Activated naive CD8-positive, alpha-beta T cell (primary cell): ENCODE data around the gene TMEM255B.
"Not testable (repeated sequence)": the region's sequence is repeated elsewhere in the genome, so short reads cannot be mapped to it uniquely, and the experiment has no call there.

Experiments used
- H3K27ac Mint-ChIP-seq: one replicate; pipeline ENCODE4 v1.8.0; 2021; ENCODE audit warnings: mixed read lengths
- H3K27me3 Mint-ChIP-seq: one replicate; pipeline ENCODE4 v1.8.0; 2021; ENCODE audit warnings: mixed read lengths
- H3K36me3 Mint-ChIP-seq: one replicate; pipeline ENCODE4 v1.8.0; 2021; ENCODE audit warnings: mixed read lengths
- H3K4me1 Mint-ChIP-seq: one replicate; pipeline ENCODE4 v1.8.0; 2021; ENCODE audit warnings: low read depth, mixed read lengths
- H3K4me3 Mint-ChIP-seq: one replicate; pipeline ENCODE4 v1.8.0; 2021; ENCODE audit warnings: mild to moderate bottlenecking, mixed read lengths
- H3K9me3 Mint-ChIP-seq: one replicate; pipeline ENCODE4 v1.8.0; 2021; ENCODE audit warnings: low read depth, mixed read lengths

Gene TMEM255B

DNA sequence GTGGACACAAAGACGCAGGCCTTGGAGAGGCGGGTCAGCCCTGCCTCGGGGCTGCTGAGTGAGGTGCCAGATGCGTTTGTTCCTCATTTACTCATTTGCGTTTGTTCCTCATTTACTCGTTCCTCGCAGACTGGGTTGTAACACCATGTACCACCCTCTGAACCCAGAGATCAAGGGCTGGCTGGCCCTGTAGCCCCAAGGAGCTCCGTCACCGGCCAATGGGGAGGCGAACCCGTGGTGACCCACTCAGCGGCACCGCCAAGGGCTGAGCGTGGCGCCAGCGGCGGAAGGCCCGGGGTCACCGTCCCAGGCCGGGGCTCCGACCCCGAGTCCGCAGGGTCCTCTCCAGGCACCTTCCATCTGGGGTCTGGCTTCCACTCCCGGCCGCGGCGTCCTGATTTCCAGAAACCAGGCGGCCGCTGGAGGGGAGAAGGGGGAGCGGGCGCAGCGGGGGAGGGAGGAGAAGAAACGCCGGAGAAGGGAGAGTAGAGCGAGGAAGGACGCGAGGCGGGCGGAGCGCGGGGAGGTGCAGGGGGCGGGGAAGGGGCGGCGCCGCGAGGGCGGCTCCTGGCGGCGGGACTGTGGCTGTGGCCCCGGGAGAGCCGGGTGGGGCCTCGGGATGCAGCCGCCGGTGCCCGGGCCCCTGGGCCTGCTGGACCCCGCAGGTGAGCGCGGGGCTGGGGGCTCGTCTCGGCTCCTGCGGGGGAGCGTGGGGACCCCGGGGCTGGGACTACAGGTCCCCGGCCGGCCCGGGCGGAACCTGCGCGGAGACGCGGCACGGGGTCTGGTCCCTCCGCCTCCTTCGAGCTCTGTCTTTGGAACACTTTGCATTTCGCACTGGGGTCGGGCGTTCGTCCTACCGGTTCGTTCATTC is at the start of gene TMEM255B:
Gene TMEM255B, plus strand, starts transcription at position 576 of the 874 bp plus-strand sequence. Its CDS starts 44 bp downstream, at position 620.
- H3K9me3 Mint-ChIP-seq = no peaks in the 10 kb centered on the region
- peaks cover 15% of the 10 kb centered on the region for H3K4me1 Mint-ChIP-seq
- H3K36me3 Mint-ChIP-seq = peaks cover 2% of the 10 kb centered on the region
- peak within 1 kb of the TSS; percentile 87 for H3K4me3 Mint-ChIP-seq
- H3K27ac Mint-ChIP-seq = no peak within 1 kb of the TSS
- H3K27me3 Mint-ChIP-seq = peaks cover 40% of the 10 kb centered on the region

DNA sequence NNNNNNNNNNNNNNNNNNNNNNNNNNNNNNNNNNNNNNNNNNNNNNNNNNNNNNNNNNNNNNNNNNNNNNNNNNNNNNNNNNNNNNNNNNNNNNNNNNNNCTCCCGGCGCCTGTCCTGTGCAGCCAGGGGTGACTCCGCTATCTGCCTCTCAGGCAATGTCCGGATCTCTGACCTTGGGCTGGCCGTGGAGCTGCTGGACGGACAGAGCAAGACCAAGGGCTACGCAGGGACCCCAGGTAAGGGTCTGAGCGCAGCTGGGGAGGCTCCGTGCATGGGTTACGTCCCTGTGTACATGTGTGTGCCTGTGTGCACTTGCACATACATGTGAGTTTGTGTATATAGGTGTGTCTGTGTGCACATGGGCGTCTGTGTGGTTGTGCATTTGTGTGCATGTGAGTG is 36.1 kb upstream of the TMEM255B start:
- no peaks in the 10 kb centered on the region for H3K27me3 Mint-ChIP-seq
- peaks cover 9% of the 10 kb centered on the region for H3K4me1 Mint-ChIP-seq
- no peaks in the 10 kb centered on the region for H3K9me3 Mint-ChIP-seq
- H3K4me3 Mint-ChIP-seq = no peak overlapping the region
- no peak overlapping the region for H3K27ac Mint-ChIP-seq
- H3K36me3 Mint-ChIP-seq = no peaks in the 10 kb centered on the region

DNA sequence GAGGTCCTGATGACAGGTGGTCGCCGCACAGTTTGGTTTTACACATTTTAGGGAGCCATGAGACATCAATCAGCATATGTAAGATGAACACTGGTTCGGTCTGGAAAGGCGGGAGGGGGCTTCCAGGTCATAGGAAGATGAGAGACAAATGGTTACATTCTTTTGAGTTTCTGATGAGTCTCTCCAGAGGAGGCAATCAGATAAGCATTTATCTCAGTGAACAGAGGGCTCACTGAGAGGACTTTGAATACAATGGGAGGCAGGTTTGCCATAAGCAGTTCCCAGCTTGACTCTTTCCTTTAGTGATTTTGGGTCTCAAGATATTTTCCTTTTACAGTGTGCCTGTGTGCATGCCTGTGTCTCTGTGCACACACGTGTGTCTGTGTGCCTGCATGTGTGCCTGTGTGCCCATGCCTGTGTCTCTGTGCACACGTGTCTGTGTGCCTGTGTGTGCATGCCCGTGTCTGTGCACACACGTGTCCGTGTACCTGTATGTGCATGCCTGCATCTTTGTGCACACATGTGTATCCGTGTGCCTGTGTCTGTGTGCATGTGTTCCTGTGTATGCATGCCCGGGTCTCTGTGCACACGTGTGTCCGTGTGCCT is 35.5 kb upstream of the TMEM255B start:
- no peak overlapping the region for H3K27ac Mint-ChIP-seq
- no peaks in the 10 kb centered on the region for H3K36me3 Mint-ChIP-seq
- no peak overlapping the region for H3K4me3 Mint-ChIP-seq
- H3K9me3 Mint-ChIP-seq = no peaks in the 10 kb centered on the region
- H3K4me1 Mint-ChIP-seq = peaks cover 9% of the 10 kb centered on the region
- peaks cover 1% of the 10 kb centered on the region for H3K27me3 Mint-ChIP-seq

DNA sequence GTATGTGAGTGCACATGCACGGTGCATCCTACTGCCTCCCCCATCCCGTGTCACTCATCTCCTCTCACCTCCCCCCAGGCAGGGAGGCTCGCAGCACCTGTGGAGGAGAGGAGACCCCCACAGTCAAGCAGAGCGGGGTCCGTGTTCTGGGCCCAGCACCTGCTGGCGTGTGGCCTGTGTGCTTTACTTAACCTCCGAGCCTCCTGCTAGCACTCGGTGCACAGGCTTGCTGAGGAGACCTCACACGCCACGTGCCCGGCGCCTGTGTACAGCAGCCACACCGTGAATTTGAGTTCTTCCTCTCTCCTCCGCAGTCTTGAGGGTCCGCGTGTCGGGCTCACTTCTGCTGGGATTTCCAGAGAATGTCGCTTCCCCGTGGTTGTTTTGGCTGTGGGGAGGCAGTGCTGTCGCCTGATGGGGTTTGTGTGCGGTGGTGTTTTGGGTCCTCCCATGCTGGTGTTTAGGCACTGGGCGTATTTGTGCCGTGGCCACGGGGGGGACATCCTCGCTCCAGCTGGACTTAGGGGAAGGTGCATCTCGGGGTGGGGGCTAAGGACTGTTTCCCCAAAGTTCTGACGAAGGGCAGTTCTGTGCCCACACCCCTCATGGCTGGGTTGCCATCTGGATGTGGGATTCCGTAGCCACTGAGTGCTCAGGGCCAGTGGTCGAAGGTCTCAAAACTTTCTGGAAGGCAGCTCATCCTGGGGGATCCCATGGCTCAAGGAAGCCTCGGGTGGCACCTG is 34.8 kb upstream of the TMEM255B start:
- no peaks in the 10 kb centered on the region for H3K9me3 Mint-ChIP-seq

DNA sequence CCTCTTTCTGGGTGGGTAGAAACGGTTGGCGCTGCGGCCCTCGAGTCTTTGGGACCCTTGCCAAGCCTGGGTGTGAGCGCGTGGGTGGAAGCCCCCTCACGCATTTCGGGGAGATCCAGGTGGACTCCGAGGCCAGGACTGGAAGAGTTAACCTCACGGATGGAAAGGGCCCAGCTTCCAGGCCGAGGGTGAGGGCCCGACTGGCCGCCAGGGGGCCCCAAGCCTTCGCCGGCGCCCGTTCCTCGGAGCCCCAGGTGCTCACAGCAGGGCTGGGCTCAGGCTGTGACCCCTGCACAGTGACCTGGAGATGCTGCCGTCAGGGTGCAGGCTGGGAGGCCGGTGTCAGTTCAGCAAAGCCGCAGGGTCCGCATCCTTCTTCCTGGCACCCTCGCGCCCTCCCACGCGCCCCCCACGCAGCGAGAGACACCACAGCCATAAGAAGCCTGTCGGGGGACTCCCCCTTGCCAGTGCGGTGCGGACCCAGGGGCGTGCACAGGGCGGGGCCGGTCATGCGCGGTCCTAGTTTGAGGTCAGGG is 34.2 kb upstream of the TMEM255B start:
- Mint-ChIP-seq H3K4me1 (peaks cover 9% of the 10 kb centered on the region), H3K4me3 (peak overlapping the region; percentile 71), H3K36me3 (no peaks in the 10 kb centered on the region), H3K27ac (peak overlapping the region; percentile 76), H3K27me3 (peaks cover 8% of the 10 kb centered on the region), H3K9me3 (no peaks in the 10 kb centered on the region)

More for the DNA sequence above, 34.8 kb upstream of the TMEM255B start:
- Mint-ChIP-seq H3K27ac (no peak overlapping the region), H3K4me1 (peaks cover 9% of the 10 kb centered on the region), H3K4me3 (peak overlapping the region; percentile 71), H3K36me3 (no peaks in the 10 kb centered on the region), H3K27me3 (peaks cover 6% of the 10 kb centered on the region)

DNA sequence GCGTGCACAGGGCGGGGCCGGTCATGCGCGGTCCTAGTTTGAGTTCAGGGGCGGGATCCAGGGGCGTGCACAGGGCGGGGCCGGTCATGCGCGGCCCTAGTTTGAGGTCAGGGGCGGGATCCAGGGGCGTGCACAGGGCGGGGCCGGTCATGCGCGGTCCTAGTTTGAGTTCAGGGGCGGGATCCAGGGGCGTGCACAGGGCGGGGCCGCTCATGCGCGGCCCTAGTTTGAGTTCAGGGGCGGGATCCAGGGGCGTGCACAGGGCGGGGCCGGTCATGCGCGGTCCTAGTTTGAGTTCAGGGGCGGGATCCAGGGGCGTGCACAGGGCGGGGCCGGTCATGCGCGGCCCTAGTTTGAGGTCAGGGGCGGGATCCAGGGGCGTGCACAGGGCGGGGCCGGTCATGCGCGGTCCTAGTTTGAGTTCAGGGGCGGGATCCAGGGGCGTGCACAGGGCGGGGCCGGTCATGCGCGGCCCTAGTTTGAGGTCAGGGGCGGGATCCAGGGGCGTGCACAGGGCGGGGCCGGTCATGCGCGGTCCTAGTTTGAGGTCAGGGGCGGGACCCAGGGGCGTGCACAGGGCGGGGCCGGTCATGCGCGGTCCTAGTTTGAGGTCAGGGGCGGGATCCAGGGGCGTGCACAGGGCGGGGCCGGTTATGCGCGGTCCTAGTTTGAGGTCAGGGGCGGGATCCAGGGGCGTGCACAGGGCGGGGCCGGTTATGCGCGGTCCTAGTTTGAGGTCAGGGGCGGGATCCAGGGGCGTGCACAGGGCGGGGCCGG is 33.5 kb upstream of the TMEM255B start:
- not testable (repeated sequence) for H3K4me1 Mint-ChIP-seq, H3K9me3 Mint-ChIP-seq, H3K4me3 Mint-ChIP-seq, H3K27ac Mint-ChIP-seq, H3K36me3 Mint-ChIP-seq
- H3K27me3 Mint-ChIP-seq = peaks cover 10% of the 10 kb centered on the region

DNA sequence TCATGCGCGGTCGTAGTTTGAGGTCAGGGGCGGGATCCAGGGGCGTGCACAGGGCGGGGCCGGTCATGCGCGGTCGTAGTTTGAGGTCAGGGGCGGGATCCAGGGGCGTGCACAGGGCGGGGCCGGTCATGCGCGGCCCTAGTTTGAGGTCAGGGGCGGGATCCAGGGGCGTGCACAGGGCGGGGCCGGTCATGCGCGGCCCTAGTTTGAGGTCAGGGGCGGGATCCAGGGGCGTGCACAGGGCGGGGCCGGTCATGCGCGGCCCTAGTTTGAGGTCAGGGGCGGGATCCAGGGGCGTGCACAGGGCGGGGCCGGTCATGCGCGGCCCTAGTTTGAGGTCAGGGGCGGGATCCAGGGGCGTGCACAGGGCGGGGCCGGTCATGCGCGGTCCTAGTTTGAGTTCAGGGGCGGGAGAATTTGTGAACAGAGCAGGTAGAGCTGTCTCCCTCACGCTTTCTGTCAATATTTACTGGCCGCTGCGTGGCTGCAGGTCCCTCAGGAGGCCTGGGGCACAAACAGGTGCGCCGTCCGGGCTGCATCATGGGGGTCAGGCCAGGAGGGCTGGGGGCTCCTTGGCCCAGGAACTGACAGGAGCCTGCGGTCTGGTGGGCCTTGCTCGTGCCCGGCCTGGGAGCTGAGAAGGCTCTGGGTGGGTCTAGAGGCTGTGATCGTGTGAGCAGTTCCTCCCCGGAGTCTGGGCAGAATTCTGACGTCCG is 32.8 kb upstream of the TMEM255B start:
- Mint-ChIP-seq H3K4me3 (peak overlapping the region; percentile 27), H3K27me3 (peaks cover 13% of the 10 kb centered on the region)
- H3K36me3 Mint-ChIP-seq, H3K9me3 Mint-ChIP-seq, H3K4me1 Mint-ChIP-seq, H3K27ac Mint-ChIP-seq: not testable (repeated sequence)

DNA sequence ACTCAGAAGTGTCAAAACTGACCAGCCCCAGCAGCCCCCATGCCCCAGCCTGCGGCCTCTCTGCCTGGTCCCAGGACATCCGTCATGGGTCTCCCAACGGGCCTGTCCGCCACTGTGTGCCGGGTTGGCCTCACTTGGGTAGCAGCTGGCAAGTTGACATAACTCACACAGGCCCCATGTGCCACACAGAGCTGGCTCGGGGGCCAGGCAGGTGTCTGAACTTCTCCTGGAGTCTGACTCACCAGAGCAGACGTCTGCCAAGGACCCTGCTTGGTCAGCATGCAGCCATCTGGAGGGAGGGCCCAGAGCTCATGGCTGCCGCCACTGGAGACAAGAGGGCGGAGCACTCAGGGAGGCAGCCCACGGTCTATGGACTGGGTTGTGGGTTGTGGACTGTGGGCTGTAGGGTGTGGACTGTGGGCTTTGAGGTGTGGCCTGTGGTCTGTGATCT is 32.0 kb upstream of the TMEM255B start:
- no peak overlapping the region for H3K4me3 Mint-ChIP-seq
- no peaks in the 10 kb centered on the region for H3K9me3 Mint-ChIP-seq
- H3K27me3 Mint-ChIP-seq = peaks cover 13% of the 10 kb centered on the region
- H3K36me3 Mint-ChIP-seq = no peaks in the 10 kb centered on the region
- H3K4me1 Mint-ChIP-seq = peaks cover 9% of the 10 kb centered on the region
- H3K27ac Mint-ChIP-seq = no peak overlapping the region

DNA sequence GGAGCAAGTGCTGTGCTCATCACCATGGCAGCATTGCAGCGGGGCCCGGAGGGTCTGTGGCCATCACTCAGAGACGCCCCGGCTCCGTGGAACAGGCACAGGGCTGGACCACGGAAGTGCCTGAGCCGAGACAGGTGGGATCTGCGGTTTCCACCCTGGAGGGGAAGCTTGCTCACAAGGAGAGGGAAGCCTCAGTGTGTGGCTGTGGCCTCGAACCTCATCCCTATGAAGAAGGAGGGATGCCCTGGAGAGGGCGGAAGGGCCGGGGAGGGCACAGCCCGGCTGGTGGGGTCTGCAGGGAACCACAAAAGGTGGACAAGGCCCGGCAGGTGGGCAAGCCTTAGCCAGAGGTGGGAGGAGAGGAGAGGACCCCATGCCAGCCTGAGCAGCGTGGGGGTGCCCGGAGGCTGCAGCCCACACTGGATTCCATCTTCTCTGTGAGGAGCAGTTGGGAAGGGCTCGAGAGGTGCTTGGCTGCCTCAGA is 30.4 kb upstream of the TMEM255B start:
- Mint-ChIP-seq H3K36me3 (no peaks in the 10 kb centered on the region), H3K4me3 (no peak overlapping the region), H3K27ac (no peak overlapping the region), H3K27me3 (peaks cover 13% of the 10 kb centered on the region), H3K4me1 (peaks cover 6% of the 10 kb centered on the region), H3K9me3 (no peaks in the 10 kb centered on the region)

DNA sequence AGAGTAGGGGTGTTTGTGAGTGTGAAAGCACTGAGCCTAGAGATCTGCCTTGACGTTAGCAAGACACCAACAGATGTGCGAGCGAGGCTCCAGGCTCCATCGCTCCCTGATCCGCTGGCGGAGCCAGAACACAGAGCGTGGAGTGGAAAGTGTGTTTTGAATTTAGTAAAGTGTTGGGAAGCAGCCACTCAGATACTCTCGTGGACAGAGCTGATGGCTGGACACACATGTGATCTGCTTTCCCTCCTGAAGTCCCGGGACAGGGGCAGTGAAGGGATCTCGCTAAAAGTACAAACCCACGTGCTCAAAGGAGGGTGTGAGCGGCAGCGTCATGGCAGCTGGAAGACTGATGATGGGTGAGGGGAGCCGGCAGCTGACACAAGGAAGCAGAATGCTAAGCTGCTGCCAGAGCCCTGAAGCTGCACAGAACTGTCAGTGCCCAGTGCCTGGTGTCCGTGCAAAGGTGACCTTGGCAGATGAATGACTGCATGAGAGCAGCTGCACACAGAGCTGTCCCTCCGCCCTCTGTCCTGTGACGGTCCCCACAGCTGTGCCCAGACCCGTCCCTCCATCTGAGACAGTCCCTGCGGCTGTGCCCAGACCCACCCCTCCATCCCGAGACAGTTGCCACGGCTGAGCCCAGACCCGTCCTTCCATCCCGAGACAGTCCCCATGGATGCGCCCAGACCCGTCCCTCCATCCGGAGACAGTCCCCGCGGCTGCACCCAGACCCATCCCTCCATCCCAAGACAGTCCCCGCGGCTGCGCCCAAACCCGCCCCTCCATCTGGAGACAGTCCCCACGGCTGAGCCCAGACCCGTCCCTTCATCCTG is 29.6 kb upstream of the TMEM255B start:
- Mint-ChIP-seq H3K36me3 (no peaks in the 10 kb centered on the region), H3K4me3 (no peak overlapping the region), H3K27ac (no peak overlapping the region), H3K9me3 (no peaks in the 10 kb centered on the region), H3K4me1 (peaks cover 3% of the 10 kb centered on the region), H3K27me3 (peaks cover 13% of the 10 kb centered on the region)

DNA sequence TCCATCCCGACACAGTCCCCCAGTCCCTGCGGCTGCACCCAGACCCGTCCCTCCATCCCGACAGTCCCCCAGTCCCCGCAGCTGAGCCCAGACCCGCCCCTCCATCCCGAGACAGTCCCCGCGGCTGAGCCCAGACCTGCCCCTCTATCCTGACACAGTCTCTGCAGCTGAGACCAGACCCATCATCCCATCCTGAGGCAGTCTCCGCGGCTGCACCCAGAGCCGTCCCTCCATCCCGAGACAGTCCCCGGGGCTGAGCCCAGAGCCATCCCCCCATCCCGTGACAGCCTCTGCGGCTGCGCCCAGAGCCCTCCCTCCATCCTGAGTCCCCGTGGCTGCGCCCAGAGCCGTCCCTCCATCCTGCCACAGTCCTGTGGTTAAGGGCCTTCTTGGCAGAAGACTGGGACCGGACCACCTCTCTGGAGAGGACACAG is 28.8 kb upstream of the TMEM255B start:
- Mint-ChIP-seq H3K36me3 (no peaks in the 10 kb centered on the region), H3K9me3 (no peaks in the 10 kb centered on the region), H3K4me3 (no peak overlapping the region), H3K4me1 (no peaks in the 10 kb centered on the region), H3K27me3 (peaks cover 13% of the 10 kb centered on the region), H3K27ac (no peak overlapping the region)

DNA sequence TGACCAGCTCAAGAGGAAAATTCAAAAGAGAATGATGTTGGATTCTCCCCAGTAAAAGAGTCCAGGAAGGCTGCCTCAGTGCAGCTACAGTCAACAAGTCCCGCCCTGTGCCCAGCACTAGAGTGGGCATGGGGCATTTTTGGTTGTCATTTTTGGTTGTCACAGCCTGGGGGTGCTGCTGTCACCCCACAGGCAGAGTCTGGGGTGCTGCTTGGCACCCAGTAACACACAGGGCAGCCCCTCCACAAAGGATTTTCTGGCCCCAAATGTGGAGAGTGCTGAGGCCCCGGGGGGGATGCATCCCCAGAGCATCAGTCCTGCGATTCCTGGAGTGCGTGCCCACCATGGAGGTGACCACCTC is 28.2 kb upstream of the TMEM255B start:
- no peak overlapping the region for H3K27ac Mint-ChIP-seq

More for the DNA sequence above, 28.2 kb upstream of the TMEM255B start:
- H3K36me3 Mint-ChIP-seq = no peaks in the 10 kb centered on the region
- peaks cover 13% of the 10 kb centered on the region for H3K27me3 Mint-ChIP-seq
- H3K4me3 Mint-ChIP-seq = no peak overlapping the region
- H3K4me1 Mint-ChIP-seq = no peaks in the 10 kb centered on the region
- no peaks in the 10 kb centered on the region for H3K9me3 Mint-ChIP-seq
